Sigmoid colon (tissue), 3 donors: Measurements from ENCODE around the gene SLC4A9.

ENCODE experiments used
- CTCF ChIP-seq, 4 experiments: fragments of 450-650 bp in 3 of 4; fragments of 200-600 bp in 1 of 4; IDR thresholded peaks; one replicate each; pipeline ENCODE4 v1.5.1; 2016 to 2019; ENCODE audit warnings: antibody characterized with exemption in 4 of 4, mild to moderate bottlenecking in 3 of 4, moderate library complexity in 2 of 4
- POLR2A ChIP-seq, 2 donors: fragments of 450-650 bp; IDR thresholded peaks; one replicate each; pipeline ENCODE4 v1.6.1; 2016; ENCODE audit warnings: antibody characterized with exemption in 2 of 2, mild to moderate bottlenecking in 2 of 2, moderate library complexity in 2 of 2

GRCh38 chr5:140319833-140320232 is 40.2 kb upstream of the SLC4A9 start:
- TF ChIP-seq CTCF (IDR thresholded peaks at IDR 0.05) (no peak), POLR2A (IDR thresholded peaks at IDR 0.05) (no peak)
